HEK293 (cell line): Measurements from ENCODE around the gene SMURF1.

Source experiments
- CTCF ChIA-PET: fragments of 350-600 bp; formaldehyde crosslinking; extraction: SDS; loops from one replicate; lab custom pipeline; 2021; ENCODE audit warnings: antibody characterized with exemption; lab: Yijun Ruan, JAX
- POLR2A ChIA-PET: fragments of 300-600 bp; formaldehyde crosslinking; extraction: SDS; loops from one replicate; lab custom pipeline; 2020; ENCODE audit warnings: antibody characterized with exemption, inconsistent platforms; lab: Yijun Ruan, JAX
- H3K27ac ChIP-seq: fragments of 200-500 bp; sonication (Bioruptor generic); 2 replicates; pipeline ENCODE4 v1.5.1; 2014; ENCODE audit warnings: low read depth, low read length, control low read depth, inconsistent platforms; ENCODE audit errors: extremely low read depth
- H3K36me3 ChIP-seq, 2 experiments: fragments of 200-500 bp in 1 of 2; sonication (Bioruptor generic) in 1 of 2; 1 replicate in 1 of 2; 2 replicates in 1 of 2; pipeline ENCODE4 v1.5.1; 2014 to 2017; ENCODE audit warnings: inconsistent platforms in 2 of 2, low read length in 2 of 2; ENCODE audit not compliant: control insufficient read depth in 2 of 2, insufficient read depth in 1 of 2
- H3K4me1 ChIP-seq: fragments of 200-500 bp; sonication (Bioruptor generic); 2 replicates; pipeline ENCODE4 v1.5.1; 2014; ENCODE audit warnings: mild to moderate bottlenecking, low read length, inconsistent platforms; ENCODE audit not compliant: control insufficient read depth, insufficient read depth
- H3K4me3 ChIP-seq: 2 replicates; pipeline ENCODE4 v1.5.1; 2011; ENCODE audit warnings: low read depth, mild to moderate bottlenecking, control low read depth, low read length, moderate library complexity
- H3K9me3 ChIP-seq: fragments of 200-500 bp; sonication (Bioruptor generic); 2 replicates; pipeline ENCODE4 v1.5.1; 2014; ENCODE audit warnings: low read depth, low read length, inconsistent platforms; ENCODE audit not compliant: control insufficient read depth, insufficient read depth
- KLF8 ChIP-seq: fragments of 450-650 bp; formaldehyde crosslinking; IDR thresholded peaks from 2 replicates; pipeline ENCODE4 v1.5.1; 2016; ENCODE audit warnings: missing biosample characterization, missing genetic modification characterization
- MYNN ChIP-seq: fragments of 450-650 bp; formaldehyde crosslinking; IDR thresholded peaks from 2 replicates; pipeline ENCODE4 v1.5.1; 2016; ENCODE audit warnings: missing biosample characterization, missing genetic modification characterization, borderline replicate concordance
- RBAK ChIP-seq: fragments of 450-650 bp; formaldehyde crosslinking; IDR thresholded peaks from 2 replicates; pipeline ENCODE4 v1.5.1; 2016; ENCODE audit warnings: missing biosample characterization, missing genetic modification characterization
- SCRT1 ChIP-seq: fragments of 450-650 bp; formaldehyde crosslinking; IDR thresholded peaks from 2 replicates; pipeline ENCODE4 v1.5.1; 2016; ENCODE audit warnings: missing biosample characterization, missing genetic modification characterization, borderline replicate concordance
- ZBTB10 ChIP-seq: fragments of 450-650 bp; formaldehyde crosslinking; IDR thresholded peaks from 2 replicates; pipeline ENCODE4 v1.5.1; 2016; ENCODE audit warnings: missing biosample characterization, missing genetic modification characterization
- ZIC2 ChIP-seq: fragments of 450-650 bp; formaldehyde crosslinking; IDR thresholded peaks from 2 replicates; pipeline ENCODE4 v1.5.1; 2016; ENCODE audit warnings: missing biosample characterization, missing genetic modification characterization
- ZNF132 ChIP-seq: fragments of 450-650 bp; formaldehyde crosslinking; IDR thresholded peaks from 2 replicates; pipeline ENCODE4 v1.5.1; 2017; ENCODE audit warnings: missing biosample characterization, missing genetic modification characterization, borderline replicate concordance
- ZNF138 ChIP-seq: fragments of 450-650 bp; formaldehyde crosslinking; IDR thresholded peaks from 2 replicates; pipeline ENCODE4 v1.5.1; 2016; ENCODE audit warnings: missing biosample characterization, missing genetic modification characterization, borderline replicate concordance
- ZNF146 ChIP-seq: fragments of 450-650 bp; formaldehyde crosslinking; IDR thresholded peaks from 2 replicates; pipeline ENCODE4 v1.5.1; 2016; ENCODE audit warnings: missing biosample characterization, missing genetic modification characterization
- ZNF174 ChIP-seq: fragments of 450-650 bp; formaldehyde crosslinking; IDR thresholded peaks from 2 replicates; pipeline ENCODE4 v1.5.0; 2017; ENCODE audit warnings: missing biosample characterization, mild to moderate bottlenecking, missing genetic modification characterization
- ZNF221 ChIP-seq: fragments of 450-650 bp; formaldehyde crosslinking; IDR thresholded peaks from 2 replicates; pipeline ENCODE4 v1.5.1; 2017; ENCODE audit warnings: missing biosample characterization, missing genetic modification characterization, borderline replicate concordance
- ZNF223 ChIP-seq: fragments of 450-650 bp; formaldehyde crosslinking; IDR thresholded peaks from 2 replicates; pipeline ENCODE4 v1.5.1; 2016; ENCODE audit warnings: missing biosample characterization, missing genetic modification characterization
- ZNF302 ChIP-seq: fragments of 450-650 bp; formaldehyde crosslinking; IDR thresholded peaks from 2 replicates; pipeline ENCODE4 v1.5.1; 2016; ENCODE audit warnings: missing biosample characterization, missing genetic modification characterization, low read depth
- ZNF311 ChIP-seq: fragments of 450-650 bp; formaldehyde crosslinking; IDR thresholded peaks from 2 replicates; pipeline ENCODE4 v1.5.1; 2017; ENCODE audit warnings: missing biosample characterization, missing genetic modification characterization, borderline replicate concordance
- ZNF391 ChIP-seq: fragments of 450-650 bp; formaldehyde crosslinking; IDR thresholded peaks from 2 replicates; pipeline ENCODE4 v1.5.1; 2016; ENCODE audit warnings: low read depth, missing biosample characterization, missing genetic modification characterization, borderline replicate concordance
- ZNF707 ChIP-seq: fragments of 450-650 bp; formaldehyde crosslinking; IDR thresholded peaks from 2 replicates; pipeline ENCODE4 v1.5.1; 2016; ENCODE audit warnings: missing biosample characterization, missing genetic modification characterization
- ZNF843 ChIP-seq: fragments of 450-650 bp; formaldehyde crosslinking; IDR thresholded peaks from 2 replicates; pipeline ENCODE4 v1.5.1; 2016; ENCODE audit warnings: missing biosample characterization, missing genetic modification characterization
- ZSCAN23 ChIP-seq: fragments of 450-650 bp; formaldehyde crosslinking; IDR thresholded peaks from 2 replicates; pipeline ENCODE4 v1.5.1; 2016; ENCODE audit warnings: missing biosample characterization, missing genetic modification characterization
- TF ChIP-seq, protein P1 (sequence below): fragments of 450-650 bp; formaldehyde crosslinking; IDR thresholded peaks from 2 replicates; pipeline ENCODE4 v1.5.1; 2016; ENCODE audit warnings: missing biosample characterization, missing genetic modification characterization
- TF ChIP-seq, protein P2 (sequence below): sonication (generic); formaldehyde crosslinking; IDR thresholded peaks from 2 replicates; pipeline ENCODE4 v1.8.1; 2022; ENCODE audit warnings: mild to moderate bottlenecking, moderate library complexity, missing genetic modification reagents

Gene SMURF1

DNA sequence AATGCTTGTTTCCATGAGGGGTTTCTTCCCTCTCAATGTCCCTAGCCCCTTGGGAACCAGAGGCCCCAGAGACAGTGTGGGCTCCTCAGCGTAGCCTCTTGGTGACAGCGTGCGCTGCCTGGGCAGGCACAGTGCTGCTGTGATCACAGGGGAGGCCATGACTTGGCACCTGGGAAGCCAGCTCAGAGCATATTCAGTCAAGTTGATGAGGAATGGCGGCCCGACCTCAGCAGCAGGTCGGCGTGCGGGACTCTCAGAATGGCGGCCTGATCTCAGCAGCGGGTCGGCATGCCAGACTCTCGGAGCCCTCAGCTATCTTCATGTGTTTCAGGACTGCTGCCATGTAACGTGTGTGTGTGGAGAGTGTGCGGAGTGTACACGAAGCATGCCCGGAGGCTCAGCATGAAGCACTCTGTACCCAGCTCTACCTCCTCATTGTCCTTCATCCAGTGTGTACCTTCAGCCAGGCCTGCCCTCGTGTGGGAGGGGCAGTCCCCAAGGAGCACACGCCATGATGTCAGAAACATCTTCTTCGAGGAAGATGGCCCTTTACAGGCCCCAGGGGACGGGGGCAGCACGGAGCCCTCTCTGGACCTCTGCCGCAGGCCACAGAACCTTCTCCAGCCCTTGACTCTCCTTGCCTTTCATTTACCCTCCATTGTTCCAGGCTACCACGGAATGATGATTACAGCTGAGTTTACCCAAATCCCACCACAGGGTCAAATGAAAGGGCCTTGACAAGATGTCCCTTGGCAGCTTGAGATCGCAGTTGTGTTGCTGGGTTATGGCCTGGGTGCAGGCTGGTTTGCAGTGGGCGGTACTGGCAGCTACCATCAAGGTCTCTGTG is 130.4 kb downstream of the SMURF1 start:
- Histone ChIP-seq H3K27ac (no peak overlapping the region), H3K4me1 (no peaks in the 10 kb centered on the region), H3K9me3 (no peaks in the 10 kb centered on the region), H3K36me3 (peaks cover 20 to 71% of the 10 kb centered on the region in 2 experiments), H3K4me3 (no peak overlapping the region)
- ChIA-PET CTCF (interaction anchor here (0.9 kb wide), 1 partner anchor 49 kb away, joined by 3 read pairs; no protein-coding TSS in a partner anchor), POLR2A (no interaction called here)
- TF ChIP-seq ZNF843 (tag by site-specific recombination) (no peak), ZNF391 (tag by site-specific recombination) (peak; percentile 97; the same call in 1 of the 2 replicates)

DNA sequence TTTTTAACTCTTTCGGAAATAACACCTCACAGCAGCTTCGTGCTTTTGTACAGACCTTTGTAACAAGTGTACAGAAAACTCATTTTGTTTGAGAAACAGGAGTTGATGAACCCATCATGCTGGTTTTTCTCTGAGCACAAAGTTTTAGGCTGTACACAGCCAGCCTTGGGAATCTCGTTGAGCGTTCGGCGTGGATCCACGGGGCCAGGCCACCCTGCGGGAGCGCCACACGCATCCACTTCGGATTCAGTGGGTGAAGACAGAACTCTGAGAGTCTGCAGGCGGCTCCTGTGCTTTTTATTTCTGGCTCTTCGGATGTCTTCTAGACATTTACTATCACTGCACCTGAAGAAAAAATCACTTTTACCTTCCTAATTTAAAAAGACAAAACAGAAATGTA is 131.2 kb downstream of the SMURF1 start:
- POLR2A ChIA-PET: no interaction called here
- Histone ChIP-seq H3K4me1 (no peaks in the 10 kb centered on the region), H3K36me3 (peaks cover 22 to 77% of the 10 kb centered on the region in 2 experiments), H3K9me3 (no peaks in the 10 kb centered on the region)
- TF ChIP-seq SCRT1: no peak
- TF ChIP-seq ZNF146 (tag by site-specific recombination): no peak
- TF ChIP-seq ZNF311 (tag by site-specific recombination): no peak
- TF ChIP-seq KLF8: no peak
- TF ChIP-seq RBAK (tag by site-specific recombination): no peak
- no peak for TF ChIP-seq ZNF132 (tag by site-specific recombination)
- TF ChIP-seq, all 188 proteins: peak for 0
- Histone ChIP-seq H3K4me3 (no peak overlapping the region), H3K27ac (no peak overlapping the region)
- CTCF ChIA-PET: interaction anchor here (0.9 kb wide), 1 partner anchor 48 kb away, joined by 3 read pairs; no protein-coding TSS in a partner anchor

GRCh38 chr7:99011706-99012404 is 132.1 kb downstream of the SMURF1 start:
- CTCF ChIA-PET: interaction anchor here (0.7 kb wide), 1 partner anchor 27 kb away, joined by 3 read pairs; no protein-coding TSS in a partner anchor
- no peak for TF ChIP-seq ZBTB10 (tag by site-specific recombination)
- TF ChIP-seq ZNF223 (tag by site-specific recombination): no peak
- TF ChIP-seq ZNF221 (tag by site-specific recombination): no peak
- no peak for TF ChIP-seq MYNN (tag by site-specific recombination)
- TF ChIP-seq, protein P1, sequence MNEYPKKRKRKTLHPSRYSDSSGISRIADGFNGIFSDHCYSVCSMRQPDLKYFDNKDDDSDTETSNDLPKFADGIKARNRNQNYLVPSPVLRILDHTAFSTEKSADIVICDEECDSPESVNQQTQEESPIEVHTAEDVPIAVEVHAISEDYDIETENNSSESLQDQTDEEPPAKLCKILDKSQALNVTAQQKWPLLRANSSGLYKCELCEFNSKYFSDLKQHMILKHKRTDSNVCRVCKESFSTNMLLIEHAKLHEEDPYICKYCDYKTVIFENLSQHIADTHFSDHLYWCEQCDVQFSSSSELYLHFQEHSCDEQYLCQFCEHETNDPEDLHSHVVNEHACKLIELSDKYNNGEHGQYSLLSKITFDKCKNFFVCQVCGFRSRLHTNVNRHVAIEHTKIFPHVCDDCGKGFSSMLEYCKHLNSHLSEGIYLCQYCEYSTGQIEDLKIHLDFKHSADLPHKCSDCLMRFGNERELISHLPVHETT: no peak
- TF ChIP-seq ZNF138 (tag by site-specific recombination): no peak
- no peak for TF ChIP-seq ZNF174 (tag by site-specific recombination)
- TF ChIP-seq, protein P2, sequence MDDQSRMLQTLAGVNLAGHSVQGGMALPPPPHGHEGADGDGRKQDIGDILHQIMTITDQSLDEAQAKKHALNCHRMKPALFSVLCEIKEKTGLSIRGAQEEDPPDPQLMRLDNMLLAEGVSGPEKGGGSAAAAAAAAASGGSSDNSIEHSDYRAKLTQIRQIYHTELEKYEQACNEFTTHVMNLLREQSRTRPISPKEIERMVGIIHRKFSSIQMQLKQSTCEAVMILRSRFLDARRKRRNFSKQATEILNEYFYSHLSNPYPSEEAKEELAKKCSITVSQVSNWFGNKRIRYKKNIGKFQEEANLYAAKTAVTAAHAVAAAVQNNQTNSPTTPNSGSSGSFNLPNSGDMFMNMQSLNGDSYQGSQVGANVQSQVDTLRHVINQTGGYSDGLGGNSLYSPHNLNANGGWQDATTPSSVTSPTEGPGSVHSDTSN (CRISPR knock-in tag): no peak
- no peak for TF ChIP-seq ZSCAN23
- TF ChIP-seq ZNF707 (tag by site-specific recombination): no peak
- TF ChIP-seq ZIC2: no peak
- TF ChIP-seq ZNF302 (tag by site-specific recombination): no peak
- TF ChIP-seq, all 188 proteins: peak for 0
- Histone ChIP-seq H3K27ac (no peak overlapping the region), H3K4me3 (no peak overlapping the region), H3K4me1 (no peaks in the 10 kb centered on the region), H3K9me3 (no peaks in the 10 kb centered on the region), H3K36me3 (peaks cover 23 to 81% of the 10 kb centered on the region in 2 experiments)
- POLR2A ChIA-PET: no interaction called here
